Kidney capillary endothelial cell (primary cell): ENCODE data around the gene FCHSD2.
"Not testable (repeated sequence)": the region's sequence is repeated elsewhere in the genome, so short reads cannot be mapped to it uniquely, and the experiment has no call there.

Experiments used
- DNase-seq: peaks from one replicate; pipeline ENCODE4 v3.0.0-alpha.2; 2018; ENCODE audit warnings: low spot score

FCHSD2 gene

GRCh38 chr11:72820439-72821139 is 321.5 kb downstream of the FCHSD2 start:
- no peak for DNase-seq

DNA sequence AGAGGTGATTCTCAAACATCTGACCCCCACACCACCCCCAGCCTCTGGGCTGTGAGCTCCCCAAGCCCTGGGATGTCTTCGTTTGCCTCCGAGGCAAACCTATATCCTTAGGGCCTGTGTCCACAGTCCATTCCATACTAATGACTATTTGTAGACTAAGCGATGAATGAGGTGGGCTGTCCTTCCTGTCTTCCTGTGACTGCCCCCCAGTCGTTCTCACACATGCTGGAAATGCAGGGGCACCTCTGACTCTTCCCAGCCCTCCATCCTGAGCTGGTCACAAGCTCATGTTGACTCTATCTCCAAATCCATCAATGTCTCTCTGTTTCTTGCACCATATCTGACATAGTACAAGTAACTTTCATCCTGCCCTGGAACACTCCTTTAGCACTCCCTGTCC is 323.1 kb downstream of the FCHSD2 start:
- DNase-seq, result no peak

- no peak for DNase-seq
These were observed 324.2 kb downstream of the FCHSD2 start for GRCh38 chr11:72817966-72818365.

DNA sequence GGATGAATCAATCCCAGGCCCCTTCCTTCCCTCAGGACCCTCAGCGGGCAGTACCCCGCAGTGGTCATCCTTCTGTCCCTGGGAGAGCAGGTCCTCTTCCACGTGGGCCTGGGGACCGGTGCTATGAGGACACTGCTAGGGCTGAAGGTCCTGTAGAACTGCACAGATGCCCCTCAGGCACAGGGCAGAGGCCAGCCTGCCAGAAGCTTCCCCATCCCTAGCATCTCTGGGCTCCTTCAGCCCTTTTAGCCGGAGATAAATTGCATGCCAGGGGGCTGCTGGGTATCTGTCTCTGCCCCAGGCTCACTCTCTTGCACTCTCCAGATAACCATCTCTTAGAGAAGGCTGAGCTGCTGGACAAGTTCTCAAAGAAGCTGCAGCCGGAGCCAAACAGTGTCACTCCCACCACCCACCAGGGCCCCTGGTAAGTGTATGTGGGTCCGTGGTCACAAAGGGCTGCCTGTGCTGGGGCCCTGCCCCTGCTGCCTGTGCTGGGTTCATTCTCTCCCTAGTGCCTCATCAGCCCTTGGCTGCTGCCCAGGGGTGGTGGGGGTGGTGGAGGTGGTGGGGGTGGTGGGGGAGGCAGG is 325.6 kb downstream of the FCHSD2 start:
- no peak for DNase-seq

GRCh38 chr11:72815110-72815618 is 327.0 kb downstream of the FCHSD2 start:
- DNase-seq, result no peak

DNA sequence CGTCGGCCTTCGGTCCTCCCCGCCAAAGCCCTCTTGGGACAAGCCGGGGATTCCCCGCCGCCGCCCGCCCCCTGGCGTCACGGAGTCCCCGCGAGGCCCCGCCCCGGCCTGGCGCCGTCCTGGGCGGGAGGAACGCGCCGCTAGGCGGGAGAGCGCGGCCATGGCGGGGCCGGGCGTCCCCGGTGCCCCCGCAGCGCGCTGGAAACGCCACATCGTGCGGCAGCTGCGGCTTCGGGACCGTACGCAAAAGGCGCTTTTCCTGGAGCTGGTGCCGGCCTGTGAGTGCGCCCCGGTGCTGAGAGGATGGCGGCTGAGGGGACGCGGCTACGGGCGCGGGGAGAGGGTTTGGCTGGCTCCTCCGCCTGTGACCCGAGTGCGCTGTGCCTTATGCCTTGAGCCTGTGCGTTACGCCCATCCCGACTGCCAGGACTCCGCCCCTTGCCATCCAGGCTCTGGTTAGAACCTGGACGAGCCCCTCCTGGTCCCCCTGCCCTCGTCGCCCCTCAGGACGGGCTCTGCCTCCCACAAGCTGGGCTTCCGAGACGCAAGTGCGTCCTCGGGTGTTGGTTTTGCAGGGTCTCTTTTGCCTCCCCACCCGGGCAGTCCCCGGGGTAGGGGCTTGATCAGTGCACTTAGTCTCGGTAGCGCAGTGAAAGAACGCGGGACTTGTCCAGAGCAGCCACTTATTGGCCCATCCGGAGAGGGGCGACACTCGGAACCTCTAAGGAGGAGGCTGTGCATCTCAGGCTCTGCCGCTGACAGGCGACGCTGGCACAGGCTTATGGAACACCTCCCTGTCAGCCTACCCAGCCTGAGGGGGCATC is 327.6 kb downstream of the FCHSD2 start, which contains the start of gene ATG16L2:
Gene ATG16L2 (plus strand): TSS at position 126 of the 824 bp plus-strand sequence. CDS start 35 bp downstream, at position 161.
- peak; percentile 71 for DNase-seq

DNA sequence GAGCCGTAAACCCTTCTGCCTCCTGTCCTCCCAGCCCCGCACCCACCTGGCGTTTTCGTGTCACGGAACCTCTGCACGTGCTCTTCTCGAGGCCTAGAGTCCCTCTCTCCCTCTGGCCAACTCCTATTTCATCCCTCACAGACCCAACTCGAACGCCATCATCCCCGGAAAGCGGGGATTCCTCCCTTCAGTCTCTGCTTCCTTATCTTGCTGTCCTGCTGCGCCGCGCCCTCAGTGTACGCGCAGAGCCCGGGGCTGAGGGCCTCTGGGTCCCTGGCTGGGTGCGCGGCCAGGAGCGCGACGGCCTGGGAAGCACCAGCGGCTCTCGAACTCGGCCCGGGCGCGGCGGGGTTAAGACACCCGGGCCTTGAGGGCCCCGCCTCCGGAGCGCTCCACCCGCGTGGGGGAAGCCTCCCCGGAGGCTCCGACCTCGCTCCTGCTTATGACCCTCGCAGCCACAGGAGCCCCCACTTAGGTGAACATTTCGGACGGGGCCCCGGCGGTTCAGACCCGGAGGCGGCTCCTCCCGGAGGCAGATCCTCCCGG is 328.3 kb downstream of the FCHSD2 start:
- DNase-seq, result peak; percentile 72

- DNase-seq, result peak; percentile 57
These were observed 329.0 kb downstream of the FCHSD2 start for GRCh38 chr11:72812967-72813739.

DNA sequence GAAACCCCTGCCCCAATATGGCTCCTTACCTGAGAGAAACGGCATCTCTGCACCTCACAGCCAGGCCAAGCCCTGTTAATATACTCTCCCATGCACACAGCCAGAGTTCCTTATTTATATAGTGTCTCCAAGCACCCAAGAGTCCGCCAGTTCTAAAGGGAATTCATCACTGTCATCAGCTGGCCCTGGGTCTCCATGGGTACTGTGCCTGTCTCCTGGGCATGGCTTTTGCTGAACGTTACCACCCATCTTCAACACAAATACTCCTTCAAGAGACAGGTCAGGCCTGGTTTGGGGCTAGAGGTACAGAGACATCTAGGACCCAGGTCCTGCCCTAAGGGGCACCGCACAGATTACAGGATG is 329.5 kb downstream of the FCHSD2 start:
- DNase-seq, result no peak

DNA sequence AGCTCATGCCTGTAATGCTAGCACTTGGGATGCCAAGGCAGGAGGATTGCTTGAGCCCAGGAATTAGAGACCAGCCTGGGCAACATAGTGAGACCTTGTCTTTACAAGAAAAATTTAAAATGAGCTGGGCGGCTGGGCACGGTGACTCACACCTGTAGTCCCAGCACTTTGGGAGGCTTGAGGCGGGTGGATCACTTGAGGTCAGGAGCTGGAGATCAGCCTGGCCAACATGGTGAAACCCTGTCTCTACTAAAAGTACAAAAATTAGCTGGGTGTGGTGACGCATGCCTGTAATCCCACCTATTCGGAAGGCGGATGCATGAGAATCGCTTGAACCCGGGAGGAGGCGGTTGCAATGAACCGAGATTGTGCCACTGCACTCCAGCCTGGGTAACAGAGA is 330.4 kb downstream of the FCHSD2 start:
- not testable (repeated sequence) for DNase-seq

DNA sequence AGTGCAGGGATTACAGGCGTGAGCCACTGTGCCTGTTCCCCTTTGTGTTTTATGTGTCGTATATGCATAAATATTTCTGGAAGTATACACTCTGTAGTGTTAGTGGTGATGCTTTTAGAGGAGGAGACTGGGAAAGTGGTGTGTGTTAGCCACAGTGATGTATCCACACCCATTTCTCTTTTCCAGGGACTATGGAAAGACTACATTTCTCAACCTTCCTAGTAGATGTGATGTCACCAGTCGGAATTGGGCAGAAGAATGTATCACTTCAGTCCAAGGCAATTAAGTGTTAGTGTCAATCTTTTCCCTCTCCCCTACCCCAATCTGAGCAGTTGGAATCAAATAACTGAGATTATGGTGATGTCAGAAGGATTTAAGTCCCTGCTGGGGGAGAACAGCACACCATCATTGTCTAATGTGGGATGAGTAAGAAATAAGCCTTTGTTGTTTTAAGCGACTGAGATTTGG is 333.8 kb downstream of the FCHSD2 start:
- DNase-seq, result no peak

GRCh38 chr11:72807792-72808191 is 334.3 kb downstream of the FCHSD2 start:
- no peak for DNase-seq

DNA sequence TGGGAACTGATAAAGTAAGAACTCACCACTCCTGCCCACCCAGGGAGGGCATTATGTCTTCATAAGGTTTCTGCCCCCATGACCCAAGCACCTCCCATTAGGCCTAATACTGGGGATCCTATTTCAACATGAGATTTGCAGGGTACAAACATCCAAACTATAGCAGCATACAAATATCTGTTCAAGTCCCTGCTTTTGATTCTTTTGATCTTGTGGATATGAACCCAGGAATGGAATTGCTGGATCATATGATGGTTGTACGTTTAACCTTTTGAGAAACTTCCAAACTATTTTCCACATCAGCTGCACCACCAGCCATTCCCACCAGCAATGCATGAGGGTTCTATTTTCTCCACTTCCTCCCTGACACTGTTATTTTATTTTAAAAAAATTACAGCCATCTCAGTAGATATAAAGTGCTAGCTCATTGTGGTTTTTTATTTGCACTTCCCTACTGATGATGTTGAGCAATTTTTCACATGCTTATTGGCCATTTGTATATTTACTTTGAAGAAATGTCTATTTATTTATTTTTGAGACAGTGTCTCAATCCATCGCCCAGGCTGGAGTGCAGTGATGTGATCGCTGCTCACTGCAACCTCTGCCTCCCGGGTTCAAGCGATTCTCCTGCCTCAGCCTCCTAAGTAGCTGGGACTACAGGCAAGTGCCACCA is 335.0 kb downstream of the FCHSD2 start:
- no peak for DNase-seq

DNA sequence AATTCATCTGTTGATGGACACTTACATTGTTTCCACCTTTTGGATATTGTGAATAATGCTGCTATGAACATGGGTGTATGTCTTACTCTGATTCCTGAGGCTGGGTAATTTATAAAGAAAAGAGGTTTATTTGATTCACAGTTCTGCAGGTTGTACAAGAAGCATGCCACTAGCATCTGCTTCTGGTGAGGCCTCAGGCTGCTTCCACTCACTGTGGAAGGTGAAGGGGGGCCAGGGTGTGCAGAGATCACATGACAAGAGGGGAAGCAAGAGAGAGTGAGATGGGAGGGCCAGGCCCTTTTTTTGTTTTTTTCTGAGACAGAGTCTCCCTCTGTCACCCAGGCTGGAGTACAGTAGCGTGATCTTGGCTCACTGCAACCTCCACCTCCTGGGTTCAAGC is 335.7 kb downstream of the FCHSD2 start:
- DNase-seq, result not testable (repeated sequence)

- no peak for DNase-seq
These were observed 336.9 kb downstream of the FCHSD2 start for GRCh38 chr11:72805216-72805615.

- DNase-seq, result no peak
These were observed 339.3 kb downstream of the FCHSD2 start for GRCh38 chr11:72802822-72803221.

DNA sequence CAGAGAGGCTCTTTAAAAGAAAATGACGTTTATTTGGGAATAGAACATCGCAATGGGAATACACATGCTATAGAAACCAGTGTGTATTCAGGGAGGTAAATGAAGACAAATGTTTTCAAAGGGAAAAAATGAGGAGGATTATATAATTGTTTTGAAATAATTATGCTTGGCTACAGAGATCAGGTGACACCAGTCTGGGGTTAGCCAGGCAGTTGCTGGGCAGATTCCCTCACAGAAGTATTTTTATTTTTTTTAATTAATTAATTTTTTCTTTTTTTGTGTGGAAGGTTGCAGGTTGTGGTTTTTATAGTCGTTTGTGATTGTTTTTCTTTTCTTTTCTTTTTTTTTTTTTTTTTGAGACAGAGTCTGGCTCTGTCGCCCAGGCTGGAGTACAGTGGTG is 342.7 kb downstream of the FCHSD2 start:
- DNase-seq, result no peak

DNA sequence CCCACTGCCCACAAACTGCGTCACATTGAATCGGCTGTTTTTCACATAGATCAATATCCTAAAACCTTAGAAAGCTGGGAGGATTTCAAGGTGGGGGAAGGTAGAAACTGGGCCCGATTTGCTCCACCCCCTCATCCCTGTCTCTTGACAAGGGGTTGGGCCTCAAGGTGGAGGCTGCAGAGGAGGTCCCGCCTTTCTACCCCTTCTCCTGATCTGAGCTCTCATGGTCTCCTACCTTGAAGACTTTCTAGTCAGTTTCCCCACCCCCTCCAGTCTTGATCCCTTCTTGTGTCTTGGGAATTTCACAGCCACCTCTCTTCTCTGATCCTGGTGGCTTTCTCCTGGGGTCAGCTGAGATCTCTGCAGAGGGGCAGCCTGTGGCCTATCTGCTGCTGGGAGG is 343.8 kb downstream of the FCHSD2 start:
- DNase-seq, result no peak

DNA sequence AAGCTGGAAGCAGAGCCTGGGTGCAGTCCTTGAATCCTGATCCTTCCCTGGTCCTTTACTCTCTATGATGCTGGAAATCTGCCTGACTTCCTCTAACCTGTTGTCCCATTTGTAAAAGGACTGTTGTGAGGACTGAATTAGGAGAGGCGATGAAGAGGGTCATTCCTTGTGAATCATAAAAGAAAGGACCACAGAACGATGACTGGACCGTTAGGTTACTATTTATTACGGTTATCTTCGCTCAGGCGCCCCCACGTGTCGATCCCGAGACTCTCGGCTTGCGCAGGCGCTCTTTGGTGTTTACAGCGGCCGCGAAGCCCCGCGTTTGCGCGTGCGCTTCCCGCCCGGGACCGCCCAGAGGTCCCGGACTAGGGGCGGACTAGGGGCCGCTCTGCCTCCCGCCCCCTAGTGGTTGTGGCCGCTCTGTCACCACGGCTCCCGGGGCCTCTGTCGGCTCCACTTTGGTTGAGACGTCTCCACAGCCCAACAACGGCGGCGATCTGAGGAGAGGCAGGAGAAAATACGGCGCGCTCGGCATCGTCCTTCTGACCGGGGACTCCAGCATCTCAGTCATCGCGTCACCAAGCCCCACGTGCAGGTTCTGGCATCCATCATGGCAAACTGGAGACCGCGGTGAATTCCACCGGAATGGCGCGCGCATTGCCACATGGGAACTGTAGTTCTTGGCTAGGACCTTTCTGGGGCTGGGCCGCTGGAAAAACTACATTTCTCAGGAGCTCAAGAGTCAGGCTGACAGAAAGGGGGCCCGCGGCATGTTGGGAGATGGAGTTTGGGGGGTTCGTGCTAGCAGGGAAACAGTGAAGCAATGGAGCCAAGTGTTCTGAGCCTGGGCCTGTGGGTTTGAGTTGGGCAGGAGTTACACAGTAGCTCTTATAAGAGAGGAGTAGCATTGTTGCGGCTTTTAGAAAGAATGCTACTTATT is 348.4 kb downstream of the FCHSD2 start, which contains the start of gene STARD10:
Gene STARD10 (minus strand): TSS at position 623 of the 943 bp plus-strand sequence. CDS start 12,866 bp downstream, outside the sequence.
- DNase-seq, result peak; percentile 97

- no peak for DNase-seq
These were observed 349.1 kb downstream of the FCHSD2 start for GRCh38 chr11:72793076-72793424.
